NCI-H2196 (cell line): ENCODE data around the gene CADPS2.

Source experiments
- DNase-seq: peaks from one replicate; lab custom pipeline; 2025; ENCODE audit not compliant: unreplicated experiment; lab: John Stamatoyannopoulos, UW

Gene CADPS2

GRCh38 chr7:122544463-122544862 lies 341.8 kb downstream of the CADPS2 start:
- no peak for DNase-seq

GRCh38 chr7:122543891-122544290 lies 342.4 kb downstream of the CADPS2 start:
- no peak for DNase-seq

DNA sequence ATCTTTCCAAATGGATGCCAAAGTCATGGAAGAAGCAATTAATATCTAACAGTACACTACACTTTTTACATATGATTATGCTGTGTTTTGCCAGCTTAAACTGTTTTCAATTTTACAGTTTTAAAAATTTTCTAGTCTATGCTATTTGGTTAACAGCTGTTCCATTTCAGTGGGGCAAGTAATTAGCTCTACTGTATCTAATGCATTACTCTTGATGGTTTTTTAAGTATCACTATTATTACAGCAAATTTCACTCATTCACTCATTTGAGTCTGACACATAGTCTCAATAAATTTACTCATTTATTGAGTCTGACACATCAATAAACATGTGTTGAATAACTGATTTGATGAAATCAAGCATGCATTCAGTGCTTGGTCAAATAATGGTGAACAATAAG lies 343.1 kb downstream of the CADPS2 start:
- no peak for DNase-seq

- DNase-seq: no peak
Observed at GRCh38 chr7:122535086-122535485, 351.2 kb downstream of the CADPS2 start.

GRCh38 chr7:122532406-122533269 lies 353.6 kb downstream of the CADPS2 start:
- no peak for DNase-seq

GRCh38 chr7:122528879-122529481 lies 357.3 kb downstream of the CADPS2 start:
- peak; percentile 54 for DNase-seq

DNA sequence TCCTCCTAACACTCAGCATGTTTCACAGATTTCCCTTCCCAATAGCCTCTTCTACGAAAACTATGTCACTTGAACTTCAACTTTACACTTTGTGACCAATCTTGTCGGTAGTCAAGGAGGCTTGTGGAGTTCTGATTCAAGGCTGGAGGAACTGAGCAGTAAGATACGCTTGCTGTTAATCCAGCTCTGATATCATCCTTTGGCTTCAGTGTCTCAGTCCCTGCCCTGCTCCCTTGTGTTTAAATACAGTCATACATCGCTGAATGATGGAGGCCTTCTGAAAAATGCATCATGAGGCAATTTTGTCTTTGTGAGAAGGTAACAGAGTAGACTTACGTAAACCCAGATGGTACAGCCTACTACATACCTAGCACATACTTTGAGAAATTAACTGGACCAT lies 360.9 kb downstream of the CADPS2 start:
- DNase-seq: no peak

DNA sequence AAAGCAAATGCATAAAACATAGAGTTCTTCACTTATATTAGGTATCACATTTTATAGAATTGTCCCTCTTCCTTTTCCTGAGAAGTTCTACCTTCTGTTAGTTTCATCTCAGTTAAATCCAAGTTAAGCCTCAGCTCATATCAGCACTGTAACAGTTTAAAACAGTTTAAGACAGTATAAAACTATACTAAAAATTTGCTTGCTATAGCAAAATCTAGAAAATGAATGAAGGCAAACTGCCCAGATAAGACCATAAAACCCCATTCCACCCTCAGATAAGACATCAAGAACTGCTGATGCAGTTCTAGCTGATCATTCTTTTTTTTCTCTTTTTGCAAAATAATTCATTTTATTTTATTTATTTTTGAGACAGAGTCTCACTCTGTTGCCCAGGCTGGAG lies 364.5 kb downstream of the CADPS2 start:
- no peak for DNase-seq

DNA sequence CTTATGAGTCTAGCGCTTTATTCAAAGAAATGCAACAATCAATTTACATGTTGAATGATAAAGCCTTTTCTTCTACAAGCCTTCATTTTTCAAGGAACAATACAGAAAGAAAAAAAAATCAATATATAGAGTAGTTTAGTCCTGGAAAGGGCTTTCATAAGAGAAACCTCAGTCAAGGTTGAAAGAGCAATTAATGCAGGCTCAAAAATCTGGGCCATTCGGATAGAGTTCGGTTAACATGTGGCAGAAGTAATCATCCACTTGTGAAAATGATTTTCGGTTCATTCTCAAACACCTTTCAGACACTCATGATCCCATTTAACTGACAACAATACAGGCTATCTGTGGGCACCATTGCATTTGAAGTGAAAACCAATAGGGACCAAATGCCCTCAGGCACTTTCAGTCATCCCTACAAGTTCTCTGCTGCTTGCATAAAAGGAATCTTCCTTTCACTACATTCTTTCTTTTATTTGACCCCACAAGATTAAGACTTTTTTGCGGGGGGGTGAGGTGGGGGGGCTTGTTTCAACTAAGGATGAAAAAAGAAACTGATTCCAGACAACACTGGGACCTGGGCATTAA lies 365.2 kb downstream of the CADPS2 start:
- no peak for DNase-seq

DNA sequence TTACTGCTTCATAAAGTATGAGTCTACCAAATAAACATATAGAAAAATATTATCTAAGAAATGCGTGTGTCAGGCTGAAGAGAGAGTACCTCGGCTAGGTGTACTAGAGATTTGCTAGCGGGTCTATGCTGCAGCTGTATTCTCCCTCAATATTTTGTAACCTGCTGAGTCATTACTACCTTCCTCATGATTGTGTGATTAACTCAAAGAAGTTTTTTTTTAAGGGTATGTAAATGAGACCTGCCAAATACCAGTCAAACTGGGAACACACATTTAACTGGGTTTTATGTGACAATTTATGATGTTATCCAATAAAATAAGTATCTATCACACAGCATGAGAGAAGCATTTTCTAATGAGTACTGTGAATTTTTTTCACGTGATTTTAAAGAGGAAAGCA lies 367.8 kb downstream of the CADPS2 start:
- DNase-seq: no peak

DNA sequence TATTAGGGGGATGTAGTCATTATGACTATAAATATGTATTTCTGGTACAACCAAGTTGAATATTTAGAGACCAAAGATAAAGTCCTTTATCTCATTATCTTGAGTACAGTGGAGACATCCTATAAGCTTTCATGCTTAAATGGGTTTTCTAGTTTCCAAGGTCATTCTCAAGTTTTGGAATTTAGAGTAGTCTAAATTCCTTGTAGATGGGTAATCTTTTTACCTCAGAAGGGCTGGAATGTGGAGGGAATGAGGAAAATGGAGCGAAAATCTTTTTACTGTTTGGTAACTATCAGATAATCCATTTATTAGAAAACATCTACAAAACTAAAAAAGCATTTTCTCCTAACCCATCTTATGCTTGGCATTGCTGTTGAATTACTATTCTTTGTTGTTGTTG lies 368.7 kb downstream of the CADPS2 start:
- DNase-seq: no peak

GRCh38 chr7:122515404-122515803 lies 370.9 kb downstream of the CADPS2 start:
- DNase-seq: peak; percentile 69

DNA sequence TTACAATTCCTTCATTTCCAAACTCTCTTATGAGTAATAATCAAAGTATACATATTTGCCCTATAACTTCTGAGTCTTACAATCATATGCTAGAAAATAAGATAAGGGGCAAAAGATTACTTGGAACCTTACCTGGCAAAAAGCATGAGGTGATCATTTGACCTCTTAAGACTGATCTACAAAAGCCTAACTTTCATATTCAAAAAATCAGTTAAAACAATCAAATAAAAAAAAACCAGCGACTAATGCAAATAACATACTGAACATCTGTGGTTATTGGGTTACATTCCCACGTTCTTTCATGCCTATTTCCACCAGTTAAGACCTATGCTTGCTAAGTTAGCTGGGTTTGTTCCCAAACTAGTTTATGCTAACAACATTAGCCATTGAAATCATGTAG lies 375.0 kb downstream of the CADPS2 start:
- DNase-seq: no peak

DNA sequence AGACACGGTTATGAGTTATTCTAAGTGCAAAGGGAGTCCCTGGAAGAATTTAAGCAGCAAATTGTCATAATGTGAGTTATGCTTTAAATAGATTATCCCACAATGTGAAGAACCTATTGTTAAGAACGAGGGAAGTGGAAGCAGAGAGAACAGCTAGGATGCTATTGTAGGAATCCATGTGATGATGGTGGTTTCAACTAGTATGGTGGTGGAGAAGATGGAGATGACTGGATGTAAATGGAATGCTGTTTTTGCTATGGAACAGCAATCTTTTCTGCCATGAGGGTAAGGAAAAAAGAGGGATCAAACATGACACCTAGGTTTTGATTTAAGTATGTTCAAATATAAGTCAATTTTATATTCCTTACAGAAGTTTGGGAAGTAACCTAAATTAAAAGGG lies 378.7 kb downstream of the CADPS2 start:
- no peak for DNase-seq

GRCh38 chr7:122492007-122492406 lies 394.3 kb downstream of the CADPS2 start:
- DNase-seq: no peak

DNA sequence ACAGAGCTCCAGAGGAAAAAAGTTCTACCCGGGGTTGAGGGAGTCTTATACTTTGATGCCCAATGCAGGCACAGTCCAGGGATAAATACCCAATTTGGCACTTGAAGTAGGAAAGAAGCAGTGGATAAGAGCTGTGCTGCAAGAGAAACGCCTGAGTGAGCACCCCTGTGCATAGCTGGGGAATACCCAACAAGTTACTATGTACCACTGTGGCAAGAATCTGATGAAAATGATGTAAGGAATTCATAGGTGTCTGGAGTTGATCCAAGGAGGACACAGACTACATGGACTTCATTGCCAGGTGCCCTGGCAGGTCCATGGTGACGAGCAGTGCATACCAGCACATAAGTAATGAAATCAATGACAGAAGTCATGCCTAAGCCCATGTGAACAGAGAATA lies 398.0 kb downstream of the CADPS2 start:
- DNase-seq: no peak

- no peak for DNase-seq
Observed at GRCh38 chr7:122487131-122487530, 399.1 kb downstream of the CADPS2 start.

- no peak for DNase-seq
Observed at GRCh38 chr7:122485856-122486255, 400.4 kb downstream of the CADPS2 start.

GRCh38 chr7:122482212-122482611 lies 404.0 kb downstream of the CADPS2 start:
- DNase-seq: no peak

GRCh38 chr7:122470859-122471258 lies 415.4 kb downstream of the CADPS2 start:
- DNase-seq: no peak

- DNase-seq: no peak
Observed at GRCh38 chr7:122468945-122469344, 417.3 kb downstream of the CADPS2 start.
